SK-N-MC (cell line): ENCODE results near the gene ZNF407.

Experiments
- DNase-seq: peaks from one replicate; pipeline ENCODE4 v3.0.0-alpha.2; 2011; ENCODE audit warnings: low read depth, low spot score
- H3K27ac ChIP-seq: fragments of 200-600 bp; sonication (generic); 2 replicates; pipeline ENCODE4 v1.5.1; 2016; ENCODE audit warnings: mixed run types
- H3K36me3 ChIP-seq: fragments of 200-600 bp; sonication (generic); 2 replicates; pipeline ENCODE4 v1.6.1; 2017; ENCODE audit warnings: antibody characterized with exemption, low read length, mixed read lengths; ENCODE audit not compliant: insufficient read depth
- H3K4me3 ChIP-seq: fragments of 200-600 bp; sonication (generic); 2 replicates; pipeline ENCODE4 v1.5.1; 2016
- H3K9ac ChIP-seq: fragments of 200-600 bp; sonication (generic); 2 replicates; pipeline ENCODE4 v1.8.0; 2017; ENCODE audit warnings: mixed run types, mixed read lengths; ENCODE audit not compliant: insufficient read length
- H3K9me3 ChIP-seq: fragments of 200-600 bp; sonication (generic); 2 replicates; pipeline ENCODE4 v1.6.1; 2017; ENCODE audit warnings: low read depth, mild to moderate bottlenecking, antibody characterized with exemption, low read length, moderate library complexity, mixed read lengths
- EZH2 ChIP-seq: fragments of 200-600 bp; sonication (generic); IDR thresholded peaks from one replicate; pipeline ENCODE4 v1.6.1; 2017; ENCODE audit warnings: antibody characterized with exemption
- FOXP2 ChIP-seq: optimal IDR thresholded peaks from 2 replicates; pipeline ENCODE3; 2011; ENCODE audit warnings: mild to moderate bottlenecking, moderate library complexity; ENCODE audit not compliant: insufficient read depth; ENCODE audit errors: extremely low read length, control extremely low read depth
- POLR2AphosphoS5 ChIP-seq: IDR thresholded peaks from 2 replicates; pipeline ENCODE4 v1.6.1; 2012; ENCODE audit warnings: mild to moderate bottlenecking, low read depth, low read length, borderline replicate concordance

ZNF407 gene

DNA sequence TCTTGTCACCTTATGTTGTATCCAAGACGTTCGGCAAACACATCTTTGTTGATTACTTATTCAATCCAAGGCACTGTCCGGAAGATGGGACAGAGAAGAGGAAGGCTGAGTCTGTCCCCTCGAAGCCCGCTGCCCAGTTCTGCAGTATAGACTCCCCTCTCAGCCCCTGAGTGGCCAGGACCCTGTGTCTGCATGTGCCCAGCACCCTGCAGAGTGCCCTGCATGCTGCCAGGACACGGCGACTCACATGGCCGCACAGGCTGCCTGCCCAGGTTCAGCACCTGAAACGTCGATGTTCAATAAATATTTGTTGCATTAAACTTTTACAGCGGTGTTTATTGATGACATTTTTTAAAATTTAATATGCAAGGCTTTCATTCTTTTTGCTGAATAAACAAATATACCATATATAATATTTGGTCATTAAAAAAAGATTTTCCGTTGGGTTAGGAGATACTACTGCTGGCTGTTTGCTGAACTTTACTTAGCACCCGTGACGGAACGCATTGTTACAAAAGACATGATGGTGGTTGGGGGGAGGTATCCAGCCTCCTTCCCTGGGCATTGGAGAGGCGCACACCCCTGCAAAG lies 464.7 kb downstream of the ZNF407 start:
- TF ChIP-seq POLR2AphosphoS5: no peak
- no peak for TF ChIP-seq EZH2
- TF ChIP-seq FOXP2: no peak
- Histone ChIP-seq H3K27ac (no peak overlapping the region), H3K9me3 (no peaks in the 10 kb centered on the region), H3K9ac (no peak overlapping the region), H3K36me3 (no peaks in the 10 kb centered on the region), H3K4me3 (no peak overlapping the region)
- no peak for DNase-seq

DNA sequence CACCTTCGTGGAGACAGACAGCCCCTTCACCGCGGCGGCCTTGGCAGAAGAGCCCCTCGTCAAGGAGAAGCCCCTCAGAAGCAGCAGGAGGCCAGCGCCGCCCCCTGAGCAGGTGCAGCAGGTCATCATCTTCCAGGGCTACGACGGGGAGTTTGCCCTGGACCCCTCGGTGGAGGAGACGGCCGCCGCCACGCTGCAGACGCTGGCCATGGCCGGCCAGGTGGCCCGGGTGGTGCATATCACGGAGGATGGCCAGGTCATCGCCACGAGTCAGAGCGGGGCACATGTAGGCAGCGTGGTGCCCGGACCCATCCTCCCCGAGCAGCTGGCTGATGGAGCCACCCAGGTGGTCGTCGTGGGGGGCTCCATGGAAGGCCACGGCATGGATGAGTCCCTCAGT lies 465.5 kb downstream of the ZNF407 start:
- TF ChIP-seq EZH2: no peak
- no peak for TF ChIP-seq POLR2AphosphoS5
- no peak for TF ChIP-seq FOXP2
- Histone ChIP-seq H3K9me3 (no peaks in the 10 kb centered on the region), H3K36me3 (no peaks in the 10 kb centered on the region), H3K9ac (no peak overlapping the region), H3K27ac (no peak overlapping the region), H3K4me3 (no peak overlapping the region)
- no peak for DNase-seq

DNA sequence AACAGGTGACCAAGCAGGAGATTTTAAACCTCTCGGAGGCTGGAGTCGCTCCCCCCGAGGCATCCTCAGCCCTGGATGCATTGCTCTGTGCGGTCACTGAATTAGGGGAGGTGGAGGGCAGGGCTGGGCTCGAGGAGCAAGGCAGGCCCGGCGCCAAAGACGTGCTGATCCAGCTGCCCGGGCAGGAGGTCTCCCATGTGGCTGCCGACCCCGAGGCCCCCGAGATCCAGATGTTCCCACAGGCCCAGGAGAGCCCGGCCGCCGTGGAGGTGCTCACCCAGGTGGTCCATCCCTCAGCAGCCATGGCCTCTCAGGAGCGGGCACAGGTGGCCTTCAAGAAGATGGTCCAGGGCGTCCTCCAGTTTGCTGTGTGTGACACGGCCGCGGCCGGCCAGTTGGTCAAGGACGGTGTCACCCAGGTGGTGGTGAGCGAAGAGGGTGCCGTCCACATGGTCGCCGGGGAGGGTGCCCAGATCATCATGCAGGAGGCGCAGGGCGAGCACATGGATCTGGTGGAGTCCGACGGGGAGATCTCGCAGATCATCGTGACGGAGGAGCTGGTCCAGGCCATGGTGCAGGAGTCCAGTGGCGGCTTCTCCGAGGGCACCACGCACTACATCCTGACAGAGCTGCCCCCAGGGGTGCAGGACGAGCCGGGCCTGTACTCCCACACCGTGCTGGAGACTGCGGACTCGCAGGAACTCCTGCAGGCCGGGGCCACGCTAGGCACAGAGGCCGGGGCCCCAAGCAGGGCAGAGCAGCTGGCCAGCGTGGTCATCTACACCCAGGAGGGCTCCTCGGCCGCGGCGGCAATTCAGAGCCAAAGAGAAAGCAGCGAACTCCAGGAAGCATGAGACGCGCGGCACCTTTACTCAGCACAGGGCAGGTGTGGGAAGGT lies 466.2 kb downstream of the ZNF407 start:
- no peaks in the 10 kb centered on the region for H3K9me3 ChIP-seq
- no peaks in the 10 kb centered on the region for H3K36me3 ChIP-seq
- no peak for DNase-seq
- H3K4me3 ChIP-seq: no peak overlapping the region
- no peak overlapping the region for H3K27ac ChIP-seq
- H3K9ac ChIP-seq: no peak overlapping the region
- TF ChIP-seq FOXP2 (no peak), POLR2AphosphoS5 (no peak), EZH2 (no peak)

DNA sequence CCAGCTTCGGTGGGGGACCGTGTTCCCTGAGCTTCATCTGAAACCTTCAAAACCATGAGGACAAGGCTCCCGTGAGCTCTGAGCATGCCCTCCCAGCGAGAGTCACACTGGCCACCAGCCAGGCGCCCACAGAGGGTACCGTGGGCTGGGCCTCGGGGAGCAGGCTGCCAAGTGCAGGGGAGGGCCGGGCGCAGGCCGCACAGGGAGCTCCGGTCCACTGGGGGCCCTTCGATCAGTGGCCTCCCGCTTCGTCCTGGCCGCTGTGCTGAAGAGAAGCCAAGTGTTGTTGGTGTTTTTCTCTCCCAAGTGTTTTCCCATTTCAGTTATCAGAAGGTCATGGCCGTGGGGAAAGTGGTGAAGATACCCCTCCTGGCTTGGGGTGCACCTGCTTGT lies 466.8 kb downstream of the ZNF407 start:
- Histone ChIP-seq H3K9me3 (no peaks in the 10 kb centered on the region), H3K27ac (no peak overlapping the region), H3K4me3 (no peak overlapping the region), H3K9ac (no peak overlapping the region), H3K36me3 (no peaks in the 10 kb centered on the region)
- DNase-seq: no peak
- no peak for TF ChIP-seq POLR2AphosphoS5

DNA sequence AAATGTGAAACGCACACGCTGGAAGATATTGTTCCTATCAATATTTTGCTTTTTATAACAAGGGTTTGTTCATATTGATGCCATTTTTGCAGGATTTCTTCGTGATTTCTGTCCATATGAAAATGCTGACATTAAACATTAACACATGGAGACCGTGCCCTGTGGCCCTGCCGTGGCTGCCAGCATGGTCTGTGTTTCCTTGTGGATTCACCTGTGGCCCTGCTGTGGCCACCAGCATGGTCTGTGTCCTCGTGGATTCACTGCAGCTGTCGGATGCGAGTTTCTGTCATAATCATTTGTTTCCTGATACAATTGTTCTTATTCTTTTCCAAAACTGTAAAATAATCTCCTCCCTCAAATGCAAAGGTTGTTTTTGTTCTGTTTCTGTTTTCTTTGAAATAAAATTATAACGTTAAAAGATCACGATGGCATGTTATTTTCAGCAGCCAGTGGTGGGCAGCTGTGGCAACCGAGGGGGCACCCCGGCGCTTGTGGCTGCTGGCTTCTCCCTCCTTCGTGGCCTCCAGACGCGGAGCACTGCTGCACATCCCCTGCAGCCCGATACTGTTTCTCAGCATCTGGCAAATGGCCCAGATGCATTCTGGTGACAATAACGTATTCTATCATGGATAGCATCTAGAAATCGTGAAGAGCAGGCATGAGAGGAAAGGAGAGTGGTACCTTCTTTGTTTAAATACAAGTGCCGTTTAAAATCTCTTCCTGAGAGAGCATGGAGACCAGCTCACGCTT lies 467.8 kb downstream of the ZNF407 start:
- TF ChIP-seq POLR2AphosphoS5 (no peak), EZH2 (no peak), FOXP2 (no peak)
- DNase-seq: no peak
- H3K36me3 ChIP-seq: no peaks in the 10 kb centered on the region
- H3K9ac ChIP-seq: no peak overlapping the region
- no peak overlapping the region for H3K4me3 ChIP-seq
- H3K27ac ChIP-seq: no peak overlapping the region
- no peaks in the 10 kb centered on the region for H3K9me3 ChIP-seq

DNA sequence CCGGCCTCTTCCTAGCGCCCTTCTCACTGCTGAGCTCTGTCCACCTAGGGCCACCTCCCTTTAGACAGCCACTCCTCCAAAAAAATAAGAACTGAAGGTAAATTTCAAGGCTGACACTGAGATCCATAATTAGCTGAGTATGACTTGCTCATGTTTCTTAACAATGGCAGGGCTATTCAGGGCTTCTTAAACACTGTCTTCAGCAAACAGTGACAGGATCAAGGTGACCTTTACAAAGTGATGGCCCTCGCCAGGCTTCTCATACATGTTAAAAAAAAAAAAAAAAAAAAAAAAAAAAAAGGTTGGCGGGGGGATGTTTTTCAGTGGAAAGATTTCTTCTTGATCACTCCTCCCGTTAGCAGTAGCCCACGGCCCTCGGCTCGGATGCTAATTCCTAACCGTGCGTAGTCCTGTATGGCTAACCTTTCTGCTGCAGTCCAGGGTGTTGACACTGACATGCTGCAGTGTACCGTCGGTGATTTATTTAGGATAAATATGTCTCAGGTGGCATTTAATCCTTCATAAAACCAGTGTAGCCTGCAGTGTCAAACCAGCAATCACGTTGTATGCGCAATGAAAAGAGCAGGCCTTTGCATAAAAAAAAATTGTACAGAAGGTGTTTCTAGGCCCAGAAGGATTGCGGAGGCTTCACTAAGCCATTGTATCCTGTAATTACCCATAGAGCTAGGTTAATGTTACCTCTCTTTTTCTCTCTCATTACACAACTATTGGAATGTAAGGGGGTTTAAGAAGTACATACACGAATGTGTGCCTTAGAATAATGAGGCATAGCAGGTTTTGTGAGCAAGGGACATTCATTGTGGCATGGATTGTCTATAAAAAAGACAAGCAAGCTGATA lies 468.6 kb downstream of the ZNF407 start:
- no peak for TF ChIP-seq FOXP2
- TF ChIP-seq POLR2AphosphoS5: no peak
- no peak for TF ChIP-seq EZH2
- Histone ChIP-seq H3K9me3 (no peaks in the 10 kb centered on the region), H3K36me3 (no peaks in the 10 kb centered on the region), H3K27ac (no peak overlapping the region), H3K4me3 (no peak overlapping the region), H3K9ac (no peak overlapping the region)
- DNase-seq: no peak

DNA sequence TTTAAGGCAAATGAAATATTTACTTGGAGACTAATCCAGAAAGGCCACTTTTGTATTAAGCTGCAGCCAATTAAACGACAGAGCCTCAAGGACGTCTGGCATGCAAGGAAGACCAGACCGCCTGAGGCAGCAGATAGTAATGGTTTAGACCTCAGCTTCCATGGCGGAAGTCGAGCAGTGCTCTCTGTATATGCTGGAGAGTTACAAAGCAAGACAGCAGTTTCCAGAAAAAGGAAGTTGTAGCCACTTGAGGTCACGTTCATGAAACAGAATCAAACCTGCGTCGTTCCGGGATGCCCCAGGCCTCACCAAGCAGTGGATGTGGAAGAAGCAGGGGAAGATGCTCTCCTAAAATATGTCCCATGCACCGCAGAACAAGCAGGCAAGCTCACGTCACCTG lies 469.3 kb downstream of the ZNF407 start:
- no peak for TF ChIP-seq EZH2
- no peak for TF ChIP-seq POLR2AphosphoS5
- TF ChIP-seq FOXP2: no peak
- no peaks in the 10 kb centered on the region for H3K9me3 ChIP-seq
- no peaks in the 10 kb centered on the region for H3K36me3 ChIP-seq
- no peak overlapping the region for H3K9ac ChIP-seq
- no peak overlapping the region for H3K27ac ChIP-seq
- DNase-seq: no peak
- no peak overlapping the region for H3K4me3 ChIP-seq
